Sigmoid colon (tissue), 7 donors: ENCODE measurements around the gene DPYSL3. TPM values are rescaled to one million over a fixed set of nuclear protein-coding genes. Genes with fewer than 3 reads are reported as not detected.

Experiments used
- DNase-seq: peaks from one replicate; pipeline ENCODE4 v3.0.0-alpha.2; 2019
- H3K27ac ChIP-seq, 4 donors: fragments of 200-600 bp; sonication (generic); one replicate each; pipeline ENCODE4 v1.5.1; 2016 to 2019; ENCODE audit warnings: mild to moderate bottlenecking in 1 of 4
- H3K27me3 ChIP-seq, 3 donors: fragments of 200-600 bp; sonication (generic); one replicate each; pipeline ENCODE4 v1.5.1; 2019; ENCODE audit warnings: mild to moderate bottlenecking in 1 of 3
- H3K36me3 ChIP-seq, 4 donors: fragments of 200-600 bp; sonication (generic); one replicate each; pipeline ENCODE4 v1.5.1; 2016 to 2019
- H3K4me1 ChIP-seq, 4 donors: fragments of 200-600 bp; sonication (generic); one replicate each; pipeline ENCODE4 v1.5.1; 2017 to 2019
- H3K4me3 ChIP-seq, 4 donors: fragments of 200-600 bp; sonication (generic); one replicate each; pipeline ENCODE4 v1.5.1; 2017 to 2019; ENCODE audit warnings: mild to moderate bottlenecking in 2 of 4, moderate library complexity in 1 of 4
- H3K9me3 ChIP-seq, 4 donors: fragments of 200-600 bp in 3 of 4; sonication (generic) in 3 of 4; one replicate each; pipeline versions ENCODE4 v1.5.1 to v1.6.1; 2013 to 2019
- EP300 ChIP-seq, 4 donors: sonication (generic); formaldehyde crosslinking; IDR thresholded peaks; one replicate each; pipeline ENCODE4 v1.6.1; 2017; ENCODE audit warnings: antibody characterized with exemption in 4 of 4
- POLR2A ChIP-seq, 2 donors: fragments of 450-650 bp; IDR thresholded peaks; one replicate each; pipeline ENCODE4 v1.6.1; 2016; ENCODE audit warnings: antibody characterized with exemption in 2 of 2, mild to moderate bottlenecking in 2 of 2, moderate library complexity in 2 of 2
- POLR2AphosphoS5 ChIP-seq, 4 donors: sonication (generic); formaldehyde crosslinking; IDR thresholded peaks; one replicate each; pipeline ENCODE4 v1.6.1; 2017; ENCODE audit warnings: antibody characterized with exemption in 4 of 4
- WGBS, 2 donors: extraction: QIAGEN DNeasy Blood & Tissue Kit; methylation state at CpG; one replicate each; pipeline ENCODE4 v1.1.7; 2013; 5-methylcytosine and 5-hydroxymethylcytosine counted together
- intact Hi-C: fragments of 100-400 bp; cut with DNase I; formaldehyde crosslinking; loops from one replicate; pipeline ENCODE4 v1.15.1; 2023
- polyA plus RNA-seq, 3 donors: library from polyadenylated mRNA; stranded (reverse); fragments of 200-250 nt; gene quantifications; one replicate each; pipeline ENCODE4 v1.2.3, GENCODE V29; 2013
- total RNA-seq, 4 donors: library from RNA; depleted of rRNA; stranded (reverse); fragments of >200 nt; gene quantifications; one replicate each; pipeline ENCODE4 v1.1.0, GENCODE V29; 2016
- TF ChIP-seq, protein P1 (sequence below), 4 experiments: fragments of 450-650 bp in 3 of 4; fragments of 200-600 bp in 1 of 4; IDR thresholded peaks; one replicate each; pipeline ENCODE4 v1.5.1; 2016 to 2019; ENCODE audit warnings: antibody characterized with exemption in 4 of 4, mild to moderate bottlenecking in 3 of 4, moderate library complexity in 2 of 4
- donor health status: healthy with polysubstance abuse.
- donor health status: Bipolar disorder and iron deficiency.
- donor health status: healthy.

Gene DPYSL3
- total and polyA plus RNA-seq, 7 donors, result 4.2 to 343 (median 149) TPM

DNA sequence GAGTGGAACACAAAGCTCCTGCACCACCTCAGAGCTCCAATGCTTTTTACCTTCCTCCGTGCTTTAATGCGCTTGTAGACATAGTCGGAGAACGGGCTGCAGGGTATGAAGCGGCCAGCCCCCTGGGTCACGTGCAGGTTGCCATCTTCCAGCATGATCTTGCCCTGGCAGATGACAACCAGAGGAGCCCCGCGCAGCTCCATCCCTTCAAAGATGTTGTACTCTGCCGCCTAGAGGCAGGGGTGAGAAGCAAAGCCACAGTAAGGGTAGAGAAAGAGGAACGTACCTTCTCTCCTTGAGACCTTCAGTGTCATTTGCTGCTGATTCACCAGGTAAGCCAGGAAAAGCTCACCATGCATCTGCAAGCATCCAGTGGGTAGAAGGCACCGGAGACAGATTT, 112.3 kb downstream of the DPYSL3 start:
- DNase-seq, result no peak
- Histone ChIP-seq H3K27ac (no peak overlapping the region), H3K27me3 (no peaks in the 10 kb centered on the region), H3K4me3 (no peak overlapping the region), H3K9me3 (no peaks in the 10 kb centered on the region), H3K36me3 (peaks cover 15 to 92% (median 65%) of the 10 kb centered on the region in 4 donors), H3K4me1 (peaks cover 0 to 15% (median 1%) of the 10 kb centered on the region in 4 donors)
- 90 to 93% methylated on average over 11 of the region's 11 CpGs for WGBS, 2 donors
- TF ChIP-seq, protein P1, sequence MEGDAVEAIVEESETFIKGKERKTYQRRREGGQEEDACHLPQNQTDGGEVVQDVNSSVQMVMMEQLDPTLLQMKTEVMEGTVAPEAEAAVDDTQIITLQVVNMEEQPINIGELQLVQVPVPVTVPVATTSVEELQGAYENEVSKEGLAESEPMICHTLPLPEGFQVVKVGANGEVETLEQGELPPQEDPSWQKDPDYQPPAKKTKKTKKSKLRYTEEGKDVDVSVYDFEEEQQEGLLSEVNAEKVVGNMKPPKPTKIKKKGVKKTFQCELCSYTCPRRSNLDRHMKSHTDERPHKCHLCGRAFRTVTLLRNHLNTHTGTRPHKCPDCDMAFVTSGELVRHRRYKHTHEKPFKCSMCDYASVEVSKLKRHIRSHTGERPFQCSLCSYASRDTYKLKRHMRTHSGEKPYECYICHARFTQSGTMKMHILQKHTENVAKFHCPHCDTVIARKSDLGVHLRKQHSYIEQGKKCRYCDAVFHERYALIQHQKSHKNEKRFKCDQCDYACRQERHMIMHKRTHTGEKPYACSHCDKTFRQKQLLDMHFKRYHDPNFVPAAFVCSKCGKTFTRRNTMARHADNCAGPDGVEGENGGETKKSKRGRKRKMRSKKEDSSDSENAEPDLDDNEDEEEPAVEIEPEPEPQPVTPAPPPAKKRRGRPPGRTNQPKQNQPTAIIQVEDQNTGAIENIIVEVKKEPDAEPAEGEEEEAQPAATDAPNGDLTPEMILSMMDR (IDR thresholded peaks at IDR 0.05), result no peak
- TF ChIP-seq POLR2AphosphoS5 (IDR thresholded peaks at IDR 0.05) (no peak), POLR2A (IDR thresholded peaks at IDR 0.05) (no peak), EP300 (IDR thresholded peaks at IDR 0.05) (no peak)
- intact Hi-C loops, result no loop called here

DNA sequence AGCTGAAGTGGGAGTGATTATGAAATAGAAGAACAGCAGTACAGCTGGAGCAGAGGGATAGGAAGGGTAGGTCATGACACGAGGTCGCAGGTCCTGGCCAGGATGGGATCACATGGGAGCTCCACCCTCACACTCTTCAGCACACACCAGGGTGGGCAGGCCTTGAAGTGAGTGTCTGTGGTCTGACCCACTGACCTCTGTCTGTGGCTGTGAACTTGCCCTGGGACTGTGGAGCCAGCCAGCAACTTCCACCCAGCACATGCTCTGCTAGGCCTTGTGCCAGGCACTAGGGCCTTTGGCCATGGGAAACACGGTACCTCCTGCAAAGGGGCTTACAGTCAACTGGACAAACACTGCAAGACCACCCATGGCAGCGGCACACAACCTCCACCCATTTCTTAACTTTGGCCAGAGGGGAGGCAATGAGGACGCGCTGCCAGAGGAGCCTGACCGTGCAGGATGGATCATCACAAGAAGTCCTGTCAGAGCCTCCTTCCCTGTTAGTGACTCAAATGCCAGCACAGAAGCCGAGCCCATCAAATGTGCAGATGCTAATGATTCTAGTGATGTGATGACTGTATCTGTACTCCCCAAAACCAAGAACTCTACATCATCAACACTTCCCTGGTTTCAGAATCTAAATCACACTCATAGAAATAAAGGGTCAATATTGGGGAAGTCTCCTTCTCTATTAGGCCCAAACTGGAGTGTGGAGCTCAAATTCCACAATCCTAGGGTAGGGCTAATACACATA, 113.6 kb downstream of the DPYSL3 start:
- WGBS, 2 donors, result 66 to 82% methylated on average over 8 of the region's 8 CpGs
- peaks cover 15 to 98% (median 62%) of the 10 kb centered on the region in 4 donors for H3K36me3 ChIP-seq
- peak; percentile 77 for DNase-seq

DNA sequence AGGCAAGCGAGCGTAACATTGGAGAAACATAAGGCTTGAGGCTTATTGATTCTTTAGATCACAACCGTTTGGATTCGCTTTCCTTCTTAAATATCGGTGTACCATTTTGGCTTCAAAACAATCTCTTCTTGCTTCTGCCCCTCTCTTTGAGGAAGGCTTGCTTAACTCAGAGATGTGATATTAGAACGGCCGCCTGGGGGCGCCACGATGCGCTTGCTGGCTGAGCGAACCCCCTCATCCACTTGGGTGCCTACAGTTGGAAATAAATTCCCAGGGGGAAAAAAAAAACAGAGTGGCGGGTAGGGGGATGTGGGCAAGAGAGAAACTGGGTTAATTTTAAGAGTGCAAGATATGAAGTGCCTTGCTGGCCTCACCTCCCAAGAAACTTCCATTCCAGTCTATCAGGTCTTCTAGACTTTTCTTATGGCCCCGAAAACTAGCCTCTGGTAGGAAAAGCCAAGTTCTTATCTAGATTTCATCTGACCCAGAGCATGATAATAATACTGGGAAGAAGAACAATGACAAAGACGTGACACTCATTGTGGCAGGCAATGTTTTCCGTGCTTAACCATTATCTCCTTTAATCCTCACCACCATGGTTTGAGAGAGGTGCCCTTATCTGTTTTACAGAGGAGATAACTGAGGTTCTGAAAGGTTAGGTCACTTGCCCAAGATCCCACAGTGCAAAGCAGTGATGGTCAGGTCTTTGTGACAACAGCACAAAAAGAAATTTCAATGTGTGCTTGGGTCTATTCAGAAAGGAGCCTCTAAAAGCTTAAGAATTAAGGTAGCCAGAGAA, 115.8 kb downstream of the DPYSL3 start:
- no peak for TF ChIP-seq EP300 (IDR thresholded peaks at IDR 0.05)
- TF ChIP-seq, protein P1 (IDR thresholded peaks at IDR 0.05), result peak in 2 of 4 experiments; percentile 28 to 31
- WGBS, 2 donors, result 84 to 91% methylated on average over 15 of the region's 15 CpGs
- H3K27me3 ChIP-seq, result no peaks in the 10 kb centered on the region
- no peak overlapping the region for H3K4me3 ChIP-seq
- no peaks in the 10 kb centered on the region for H3K9me3 ChIP-seq
- intact Hi-C loops, result loop anchor here (5.0 kb wide), 2 partner anchors 168 to 183 kb away; no protein-coding TSS in a partner anchor
- H3K27ac ChIP-seq, result peak overlapping the region in 2 of 4 donors; percentile 17 to 49
- H3K36me3 ChIP-seq, result peaks cover 7 to 81% (median 48%) of the 10 kb centered on the region in 4 donors
- DNase-seq, result no peak
- peaks cover 0 to 12% (median 2%) of the 10 kb centered on the region in 4 donors for H3K4me1 ChIP-seq

More for the DNA sequence above, 113.6 kb downstream of the DPYSL3 start:
- Histone ChIP-seq H3K9me3 (no peaks in the 10 kb centered on the region), H3K27ac (peak overlapping the region in 3 of 4 donors; percentile 24 to 48 (median 45)), H3K4me3 (no peak overlapping the region), H3K27me3 (no peaks in the 10 kb centered on the region), H3K4me1 (peaks cover 0 to 22% (median 2%) of the 10 kb centered on the region in 4 donors)
- TF ChIP-seq, protein P1 (IDR thresholded peaks at IDR 0.05), result no peak
- TF ChIP-seq POLR2AphosphoS5 (IDR thresholded peaks at IDR 0.05), result peak in 2 of 4 donors; percentile 2 to 11
- no peak for TF ChIP-seq POLR2A (IDR thresholded peaks at IDR 0.05)
- TF ChIP-seq EP300 (IDR thresholded peaks at IDR 0.05), result no peak
- intact Hi-C loops, result no loop called here

DNA sequence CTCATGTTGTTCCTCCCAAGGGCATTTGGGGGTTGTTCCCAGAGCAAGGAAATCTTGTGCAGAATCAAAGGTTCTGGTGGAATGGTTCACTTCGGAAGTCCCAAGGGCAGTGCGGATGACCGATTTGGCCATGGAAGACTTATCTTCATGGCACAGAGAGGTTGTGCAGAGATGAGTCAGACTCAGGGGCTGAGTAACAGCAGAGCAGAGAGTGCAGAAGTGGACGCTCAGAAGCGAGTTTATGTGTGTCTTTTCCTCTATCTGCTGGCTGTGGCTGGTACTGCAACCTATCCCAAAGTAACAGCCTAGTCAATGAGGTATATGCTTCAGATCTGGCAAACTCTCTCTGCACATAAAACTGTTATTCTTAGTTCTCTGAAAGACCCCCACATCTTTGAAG, 118.1 kb downstream of the DPYSL3 start:
- intact Hi-C loops, result loop anchor here (5.0 kb wide), 2 partner anchors 171 to 186 kb away; no protein-coding TSS in a partner anchor
- Histone ChIP-seq H3K27me3 (no peaks in the 10 kb centered on the region), H3K27ac (peak overlapping the region in 3 of 4 donors; percentile 34 to 58 (median 49)), H3K9me3 (no peaks in the 10 kb centered on the region), H3K36me3 (peaks cover 0 to 59% (median 29%) of the 10 kb centered on the region in 4 donors), H3K4me1 (peaks cover 0 to 20% (median 7%) of the 10 kb centered on the region in 4 donors), H3K4me3 (no peak overlapping the region)
- WGBS, 2 donors, result 63 to 72% methylated on average over 5 of the region's 5 CpGs
- TF ChIP-seq, protein P1 (IDR thresholded peaks at IDR 0.05), result peak; percentile 55 to 72 (median 56)
- TF ChIP-seq POLR2A (IDR thresholded peaks at IDR 0.05) (no peak), EP300 (IDR thresholded peaks at IDR 0.05) (no peak), POLR2AphosphoS5 (IDR thresholded peaks at IDR 0.05) (peak in 2 of 4 donors; percentile 39 to 46)
- peak; percentile 78 for DNase-seq
